HG02973 (cell line): ENCODE data around the gene EID2B.

ENCODE experiments used
- ATAC-seq: cut with Tn5 transposase; IDR thresholded peaks from one replicate; pipeline ENCODE4 v1.9.1; 2021; ENCODE audit warnings: moderate library complexity; ENCODE audit not compliant: unreplicated experiment

Gene EID2B

DNA sequence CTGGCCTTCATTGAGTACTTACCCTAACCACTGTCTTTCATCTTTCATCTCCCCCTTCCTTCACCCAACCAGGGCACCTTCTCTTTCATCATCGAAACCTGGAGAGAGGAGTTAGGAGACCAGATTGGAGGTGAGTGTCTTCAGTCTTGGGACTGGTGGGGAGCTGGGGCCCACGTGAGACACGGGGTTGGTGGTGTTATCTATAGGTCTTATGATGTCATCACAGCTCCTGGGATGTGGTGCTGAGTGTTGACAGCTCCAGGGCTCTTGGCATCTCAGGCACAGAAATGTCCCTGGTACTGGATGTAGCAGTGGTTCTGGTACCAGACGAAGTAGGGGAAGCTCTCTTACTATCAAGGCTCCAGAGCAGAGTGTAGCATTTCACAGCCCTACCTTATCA lies 32.1 kb downstream of the EID2B start:
- ATAC-seq = no peak

DNA sequence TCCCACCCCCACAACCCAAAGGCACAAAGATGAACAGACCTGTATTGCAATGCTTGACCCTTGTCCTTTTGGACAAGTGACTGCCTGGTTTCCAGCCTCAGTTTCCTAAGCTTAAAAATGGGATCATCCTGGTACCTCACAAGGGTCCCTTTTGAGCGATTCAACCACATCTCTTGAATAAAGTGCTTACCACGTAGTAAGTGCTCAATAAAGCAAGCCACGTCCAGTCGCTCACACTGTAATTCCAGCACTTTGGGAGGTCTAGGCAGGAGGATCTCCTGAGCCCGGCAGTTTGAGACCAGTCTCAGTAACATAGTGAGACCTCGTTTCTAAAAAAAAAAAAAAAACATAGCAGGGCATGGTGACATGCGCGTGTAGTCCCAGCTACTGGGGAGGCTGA lies 32.7 kb downstream of the EID2B start:
- ATAC-seq = no peak

DNA sequence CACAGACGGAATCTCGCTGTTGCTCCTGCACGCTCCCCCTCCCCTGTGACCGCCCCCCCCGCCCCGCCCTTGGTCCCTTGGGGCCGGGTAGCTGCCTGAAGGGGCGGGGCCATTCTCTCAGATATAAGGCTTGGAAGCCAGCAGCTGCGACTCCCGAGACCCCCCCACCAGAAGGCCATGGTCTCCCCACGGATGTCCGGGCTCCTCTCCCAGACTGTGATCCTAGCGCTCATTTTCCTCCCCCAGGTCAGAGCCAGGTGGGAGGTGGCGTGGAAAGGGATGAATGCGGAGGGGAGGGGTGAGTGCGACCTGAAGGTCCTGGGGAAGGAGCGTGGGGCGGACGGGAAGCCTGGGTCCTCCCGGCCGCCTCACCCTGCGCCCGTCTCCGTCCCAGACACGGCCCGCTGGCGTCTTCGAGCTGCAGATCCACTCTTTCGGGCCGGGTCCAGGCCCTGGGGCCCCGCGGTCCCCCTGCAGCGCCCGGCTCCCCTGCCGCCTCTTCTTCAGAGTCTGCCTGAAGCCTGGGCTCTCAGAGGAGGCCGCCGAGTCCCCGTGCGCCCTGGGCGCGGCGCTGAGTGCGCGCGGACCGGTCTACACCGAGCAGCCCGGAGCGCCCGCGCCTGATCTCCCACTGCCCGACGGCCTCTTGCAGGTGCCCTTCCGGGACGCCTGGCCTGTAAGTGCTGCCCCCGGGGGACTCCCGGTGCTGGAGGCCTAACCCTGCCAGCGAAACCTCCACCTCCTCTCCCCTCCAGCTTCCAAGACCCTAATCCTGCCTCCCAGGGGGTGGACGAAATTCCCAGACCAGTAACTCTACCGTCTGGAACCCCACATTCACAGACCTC lies 33.6 kb downstream of the EID2B start, which contains the start of gene DLL3:
TSS of gene DLL3 (plus strand) at position 150 of the 845 bp plus-strand sequence. CDS start at position 178, 28 bp downstream.
- no peak for ATAC-seq

DNA sequence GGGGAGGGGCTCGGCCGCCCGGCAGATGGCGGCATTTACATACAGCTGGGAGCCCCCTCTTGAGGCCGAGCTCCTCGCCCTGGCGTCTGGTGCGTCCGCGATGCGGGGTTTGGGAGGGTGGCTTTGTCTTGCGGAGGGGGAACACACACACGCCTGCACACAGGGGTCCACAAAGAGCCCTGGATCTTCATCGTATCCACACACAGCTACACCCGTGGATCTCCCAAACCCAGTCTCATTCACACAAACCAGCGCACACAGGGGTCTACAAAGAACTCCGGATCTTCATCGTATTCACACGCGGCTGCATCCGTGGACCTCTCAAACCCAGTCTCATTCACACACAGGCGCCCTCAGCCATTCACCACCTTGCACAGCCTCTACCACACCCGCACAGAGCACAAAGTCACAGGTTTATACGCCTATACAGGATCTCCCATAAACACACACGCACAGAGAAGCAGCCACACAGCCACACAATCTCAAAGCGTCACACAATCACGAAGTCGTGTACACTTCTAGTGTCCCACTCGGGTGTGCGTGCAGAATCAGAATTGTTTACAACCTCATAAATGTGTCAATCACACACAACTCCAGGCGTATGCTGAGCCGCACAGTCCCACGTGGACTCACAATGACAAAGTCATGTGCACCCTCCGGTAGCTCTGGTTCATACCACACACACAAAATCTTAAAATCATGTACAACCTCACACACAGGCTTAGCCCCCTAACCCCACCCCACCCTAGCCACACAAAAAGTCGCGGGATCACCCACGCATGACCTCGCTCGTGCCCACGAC lies 34.5 kb downstream of the EID2B start:
- no peak for ATAC-seq

DNA sequence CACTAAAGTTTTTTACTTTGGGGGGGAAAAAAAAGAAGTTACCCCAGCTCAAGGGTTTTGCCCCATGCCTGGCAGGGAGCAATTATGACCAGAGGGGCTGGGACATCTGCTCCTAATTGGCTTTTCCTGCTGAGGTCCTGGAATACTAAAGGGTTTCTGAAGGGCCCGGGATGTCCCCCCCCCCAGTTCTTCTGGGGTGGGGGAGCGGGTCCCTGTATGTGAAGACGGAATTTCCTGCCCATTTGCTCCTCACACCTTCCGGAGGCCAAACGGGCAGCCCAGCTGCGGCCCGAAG lies 35.0 kb downstream of the EID2B start:
- ATAC-seq = no peak

DNA sequence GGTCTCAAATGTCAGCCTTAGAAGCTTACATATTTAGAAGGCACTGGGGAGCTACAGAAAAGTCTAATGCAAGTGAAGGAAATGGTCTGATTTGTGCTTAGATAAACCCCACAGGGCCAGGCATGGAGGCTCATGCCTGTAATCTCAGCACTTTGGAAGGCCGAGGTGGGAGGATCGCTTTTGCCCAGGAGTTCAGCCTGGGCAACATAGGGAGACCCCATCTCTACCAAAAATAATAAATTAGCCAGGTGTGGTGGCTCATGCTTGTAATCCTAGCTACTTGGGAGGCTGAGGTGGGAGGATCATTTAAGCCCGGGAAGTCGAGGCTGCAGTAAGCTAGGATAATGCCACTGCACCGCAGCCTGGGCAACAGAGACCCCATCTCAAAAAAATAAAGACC lies 36.6 kb downstream of the EID2B start:
- no peak for ATAC-seq

DNA sequence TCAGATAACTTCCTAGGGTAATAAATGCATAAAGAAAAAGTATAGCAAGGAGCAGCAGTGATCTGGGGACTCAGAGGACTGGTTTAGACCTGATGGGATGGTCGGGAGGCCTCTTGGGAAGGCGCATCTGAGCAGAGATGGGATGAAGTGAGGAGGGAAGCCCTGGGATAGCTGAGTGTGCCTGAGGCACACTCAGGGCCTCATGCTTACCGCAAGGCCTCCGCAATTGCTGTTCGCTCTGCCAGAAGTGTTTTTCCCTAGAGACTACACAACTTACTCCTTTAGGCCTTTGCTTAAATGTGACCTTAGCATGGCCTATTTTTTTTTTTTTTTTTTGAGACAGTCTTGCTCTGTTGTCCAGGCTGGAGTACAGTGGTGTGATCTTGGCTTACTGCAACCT lies 38.0 kb downstream of the EID2B start:
- no peak for ATAC-seq

DNA sequence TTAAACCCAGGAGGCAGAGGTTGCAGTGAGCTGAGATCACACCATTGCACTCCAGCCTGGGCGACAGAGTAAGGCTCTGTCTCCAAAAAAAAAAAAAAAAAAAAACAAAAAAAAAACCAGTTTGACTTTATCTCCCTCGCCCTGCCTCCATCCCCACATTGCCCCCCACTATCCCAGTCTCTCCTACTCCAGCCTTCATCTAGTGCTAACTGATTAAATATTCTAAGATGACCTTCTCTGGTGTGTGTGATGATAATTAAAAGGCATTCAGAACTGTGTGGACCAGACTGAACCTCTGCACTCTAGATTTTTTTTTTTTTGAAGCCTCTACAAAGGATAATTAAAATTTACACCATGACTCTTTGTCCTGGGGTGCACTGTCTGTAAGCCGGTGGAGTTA lies 39.9 kb downstream of the EID2B start:
- no peak for ATAC-seq

DNA sequence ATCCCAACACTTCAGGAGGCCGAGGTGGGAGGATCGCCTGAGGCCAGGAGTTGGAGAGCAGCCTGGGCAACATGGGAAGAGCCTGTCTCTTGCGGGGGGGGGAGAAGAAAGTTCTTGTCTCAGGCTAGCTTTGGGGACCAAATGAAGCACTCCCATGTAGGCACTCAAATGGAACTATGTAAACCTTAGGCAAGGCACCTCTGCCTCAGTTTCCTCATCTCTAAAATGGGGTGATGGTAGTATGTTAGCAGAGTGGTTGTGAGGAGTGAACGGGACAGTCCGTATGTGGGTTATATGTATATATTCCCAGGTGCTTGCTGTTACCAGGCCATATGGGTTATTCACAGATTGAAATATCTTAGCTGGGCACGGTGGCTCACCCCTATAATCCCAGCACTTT lies 40.4 kb downstream of the EID2B start:
- no peak for ATAC-seq

DNA sequence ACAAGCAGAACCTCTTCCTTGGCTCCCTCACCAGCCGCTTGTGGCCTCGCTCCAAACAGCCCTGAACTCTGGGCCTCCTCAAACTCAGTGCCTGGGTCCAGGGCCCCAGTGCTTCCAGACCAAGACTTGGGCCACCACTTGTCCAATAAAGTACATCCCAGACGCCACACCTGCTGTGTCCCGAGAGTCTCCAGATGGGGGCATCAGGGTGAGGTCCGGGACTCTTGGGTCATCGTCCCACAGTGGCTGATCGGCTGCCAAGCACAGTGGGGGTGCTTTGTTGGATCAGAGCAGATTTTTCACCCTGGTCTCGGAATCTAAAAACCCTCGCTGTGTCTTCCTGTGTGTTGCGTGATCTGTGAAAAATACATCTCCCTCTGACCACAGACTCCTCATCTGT lies 42.9 kb downstream of the EID2B start:
- no peak for ATAC-seq

DNA sequence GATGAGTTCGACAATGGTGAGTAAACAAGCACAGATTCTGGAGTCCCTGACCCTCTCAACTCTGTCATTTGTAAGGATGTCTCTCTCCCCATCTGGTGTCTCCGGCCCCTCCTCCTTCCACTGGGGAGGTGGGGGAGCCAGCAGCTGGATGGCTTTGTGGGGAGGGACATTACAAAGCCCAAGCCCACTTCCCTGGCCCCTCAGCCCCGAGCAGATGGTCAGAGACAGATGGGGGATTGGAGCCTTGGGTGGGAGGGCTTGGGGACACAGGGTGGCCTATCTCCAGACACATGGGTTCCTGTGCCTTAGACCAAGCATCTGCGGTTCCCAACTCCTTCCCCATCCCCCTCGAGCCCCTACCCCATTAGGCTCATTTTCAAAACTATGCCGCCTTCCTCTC lies 49.5 kb downstream of the EID2B start:
- no peak for ATAC-seq

DNA sequence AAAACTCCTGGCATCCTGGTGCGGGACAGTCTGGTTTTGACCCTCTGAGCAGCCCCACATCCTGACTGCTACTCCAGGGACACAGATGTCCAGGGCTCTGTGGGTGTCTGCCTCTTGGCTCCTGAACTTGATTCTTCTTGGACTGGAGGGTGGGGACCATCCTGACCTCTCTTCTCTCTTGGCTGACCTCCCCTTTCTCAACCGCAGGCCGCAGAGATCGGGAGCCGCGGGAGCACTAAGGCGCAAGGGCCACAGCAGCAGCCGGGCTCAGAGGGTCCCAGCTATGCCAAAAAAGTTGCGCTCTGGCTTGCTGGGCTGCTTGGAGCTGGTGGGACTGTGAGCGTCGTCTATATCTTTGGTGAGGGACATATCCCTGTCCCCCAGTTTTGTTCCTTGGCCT lies 51.0 kb downstream of the EID2B start:
- no peak for ATAC-seq

DNA sequence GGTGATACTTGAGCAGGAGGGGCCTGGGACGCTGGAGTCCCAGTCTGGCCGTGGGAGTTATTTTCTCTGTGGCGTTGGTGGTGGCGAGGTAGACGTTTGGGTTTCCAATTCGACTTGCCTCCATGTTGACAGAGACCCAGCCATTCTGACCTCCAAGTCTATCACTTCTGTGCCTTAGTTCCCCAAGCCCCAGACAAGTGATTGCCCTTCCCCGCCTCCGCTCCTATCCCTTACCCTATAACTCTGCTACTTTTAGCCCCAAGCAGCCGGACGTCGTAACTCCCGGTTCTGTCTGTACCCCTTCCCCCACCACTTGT lies 51.5 kb downstream of the EID2B start:
- peak; percentile 13 for ATAC-seq
